SK-N-SH (cell line): ENCODE data around the gene LANCL2. TPM values are rescaled to one million over a fixed set of nuclear protein-coding genes. Genes with fewer than 3 reads are reported as not detected.

Experiments
- CTCF ChIA-PET: fragments of 300-600, 350-600 bp; formaldehyde crosslinking; extraction: SDS; loops from one replicate; lab custom pipeline; 2021; lab: Yijun Ruan, JAX
- POLR2A ChIA-PET: fragments of 350-600 bp; sonication (Branson Sonifier 250); formaldehyde crosslinking; extraction: SDS; loops from one replicate; lab custom pipeline; 2020; ENCODE audit warnings: antibody characterized with exemption, inconsistent platforms; lab: Yijun Ruan, JAX
- DNase-seq: peaks from one replicate; pipeline ENCODE4 v3.0.0; 2012
- H2AFZ ChIP-seq: fragments of 200-600 bp; sonication (generic); 2 replicates; pipeline ENCODE4 v1.8.1; 2016; ENCODE audit warnings: antibody characterized with exemption, mild to moderate bottlenecking, low read depth
- H3F3A ChIP-seq: fragments of 200-600 bp; sonication (generic); replicated peaks from 2 replicates; pipeline ENCODE3; 2016; ENCODE audit warnings: antibody characterized with exemption, mild to moderate bottlenecking; ENCODE audit not compliant: insufficient read depth
- H3K27ac ChIP-seq, 2 experiments: fragments of 200-500 bp in 1 of 2; fragments of 200-600 bp in 1 of 2; sonication (Bioruptor generic) in 1 of 2; sonication (generic), shearing (Covaris generic) in 1 of 2; 2 replicates each; pipeline versions ENCODE4 v1.5.1 to v1.6.1; 2014 to 2016; ENCODE audit warnings: low read depth in 2 of 2, inconsistent platforms in 1 of 2, low read length in 1 of 2, mild to moderate bottlenecking in 1 of 2, mixed read lengths in 1 of 2
- H3K27me3 ChIP-seq: fragments of 200-600 bp; sonication (generic), shearing (Covaris generic); 2 replicates; pipeline ENCODE4 v1.6.1; 2016; ENCODE audit warnings: mixed run types; ENCODE audit not compliant: insufficient read depth
- H3K36me3 ChIP-seq, 2 experiments: fragments of 200-500 bp in 1 of 2; fragments of 200-600 bp in 1 of 2; sonication (Bioruptor generic) in 1 of 2; sonication (generic) in 1 of 2; replicated peaks in 1 of 2; 2 replicates each; pipeline versions ENCODE3 to v1.5.1; 2014 to 2016; ENCODE audit warnings: low read length in 1 of 2, mild to moderate bottlenecking in 1 of 2; ENCODE audit not compliant: insufficient read depth in 2 of 2, control insufficient read depth in 1 of 2
- H3K4me1 ChIP-seq, 2 experiments: fragments of 200-500 bp in 1 of 2; fragments of 200-600 bp in 1 of 2; sonication (Bioruptor generic) in 1 of 2; sonication (generic), shearing (Covaris generic) in 1 of 2; 2 replicates each; pipeline versions ENCODE4 v1.5.1 to v1.6.1; 2014 to 2016; ENCODE audit warnings: low read depth in 1 of 2, low read length in 1 of 2, mixed run types in 1 of 2; ENCODE audit not compliant: insufficient read depth in 2 of 2, control insufficient read depth in 1 of 2
- H3K4me2 ChIP-seq: fragments of 200-600 bp; sonication (generic), shearing (Covaris generic); 2 replicates; pipeline ENCODE4 v1.6.1; 2017; ENCODE audit warnings: mixed run types
- H3K4me3 ChIP-seq, 2 experiments: fragments of 200-500 bp in 1 of 2; fragments of 200-600 bp in 1 of 2; sonication (Bioruptor generic) in 1 of 2; sonication (generic), shearing (Covaris generic) in 1 of 2; 2 replicates each; pipeline versions ENCODE4 v1.5.1 to v1.8.1; 2014 to 2016; ENCODE audit warnings: low read depth in 2 of 2, inconsistent platforms in 1 of 2, low read length in 1 of 2, mild to moderate bottlenecking in 1 of 2, mixed read lengths in 1 of 2, moderate library complexity in 1 of 2
- H3K79me2 ChIP-seq: fragments of 200-600 bp; sonication (generic); 2 replicates; pipeline ENCODE4 v1.8.1; 2017; ENCODE audit warnings: mild to moderate bottlenecking; ENCODE audit not compliant: insufficient read depth
- H3K9ac ChIP-seq: fragments of 200-600 bp; sonication (generic); 2 replicates; pipeline ENCODE4 v1.6.1; 2017; ENCODE audit warnings: mixed run types
- H3K9me2 ChIP-seq: fragments of 200-600 bp; sonication (generic); 2 replicates; pipeline ENCODE4 v1.6.1; 2017; ENCODE audit warnings: mixed run types
- H3K9me3 ChIP-seq: fragments of 200-600 bp; sonication (generic); 2 replicates; pipeline ENCODE4 v1.6.1; 2017; ENCODE audit warnings: mixed run types, mild to moderate bottlenecking, moderate library complexity
- H4K20me1 ChIP-seq: fragments of 200-600 bp; sonication (generic); 2 replicates; pipeline ENCODE4 v1.6.1; 2017; ENCODE audit warnings: mild to moderate bottlenecking, mixed run types; ENCODE audit not compliant: insufficient read depth
- CTCF ChIP-seq: fragments of 200-600 bp; sonication (generic); IDR thresholded peaks from 2 replicates; pipeline ENCODE4 v1.6.1; 2017; ENCODE audit warnings: antibody characterized with exemption, mild to moderate bottlenecking, moderate library complexity
- ELF1 ChIP-seq: IDR thresholded peaks from 2 replicates; pipeline ENCODE4 v1.4.0; 2012
- EP300 ChIP-seq, 2 experiments: IDR thresholded peaks; 2 replicates each; pipeline versions ENCODE4 v1.4.0 to v1.6.1; 2012; ENCODE audit warnings: borderline replicate concordance in 1 of 2, low read depth in 1 of 2, low read length in 1 of 2
- FOSL2 ChIP-seq: IDR thresholded peaks from 2 replicates; pipeline ENCODE4 v1.4.0; 2012; ENCODE audit warnings: low read depth, mild to moderate bottlenecking, moderate library complexity, borderline replicate concordance
- FOXM1 ChIP-seq: IDR thresholded peaks from 2 replicates; pipeline ENCODE4 v1.4.0; 2012; ENCODE audit warnings: low read depth, mild to moderate bottlenecking
- GABPA ChIP-seq: IDR thresholded peaks from 2 replicates; pipeline ENCODE4 v1.4.0; 2012; ENCODE audit warnings: low read depth, mild to moderate bottlenecking
- GATA2 ChIP-seq: sonication (generic); formaldehyde crosslinking; IDR thresholded peaks from 2 replicates; pipeline ENCODE4 v1.5.0; 2020; ENCODE audit warnings: mild to moderate bottlenecking, missing genetic modification reagents
- JUND ChIP-seq: IDR thresholded peaks from 2 replicates; pipeline ENCODE4 v1.4.0; 2012
- MAX ChIP-seq: IDR thresholded peaks from 2 replicates; pipeline ENCODE4 v1.4.0; 2012; ENCODE audit warnings: low read depth
- NFIC ChIP-seq: IDR thresholded peaks from 2 replicates; pipeline ENCODE4 v1.4.0; 2012; ENCODE audit warnings: borderline replicate concordance
- RCOR1 ChIP-seq: fragments of 150-350 bp; IDR thresholded peaks from 2 replicates; pipeline ENCODE4 v1.6.1; 2017; ENCODE audit warnings: antibody characterized with exemption, low read length
- REST ChIP-seq: IDR thresholded peaks from 2 replicates; pipeline ENCODE4 v1.6.1; 2012; ENCODE audit warnings: mild to moderate bottlenecking, low read depth, low read length, moderate library complexity
- RFX5 ChIP-seq: IDR thresholded peaks from 2 replicates; pipeline ENCODE4 v1.6.1; 2012; ENCODE audit warnings: mild to moderate bottlenecking, improper control_type of control experiment, low read length
- TCF12 ChIP-seq: IDR thresholded peaks from 2 replicates; pipeline ENCODE4 v1.4.0; 2012
- USF1 ChIP-seq: IDR thresholded peaks from 2 replicates; pipeline ENCODE4 v1.4.0; 2012; ENCODE audit warnings: low read depth, borderline replicate concordance
- USF2 ChIP-seq: fragments of 150-350 bp; IDR thresholded peaks from 2 replicates; pipeline ENCODE4 v1.6.1; 2017; ENCODE audit warnings: antibody characterized with exemption, low read length, low read depth, borderline replicate concordance
- ZBTB33 ChIP-seq: IDR thresholded peaks from 2 replicates; pipeline ENCODE4 v1.4.0; 2012; ENCODE audit warnings: low read depth, borderline replicate concordance
- WGBS: methylation state at CpG from one replicate; pipeline ENCODE4 v1.1.6; 2017; ENCODE audit warnings: low lambda C conversion rate; 5-methylcytosine and 5-hydroxymethylcytosine counted together
- polyA plus RNA-seq, 3 experiments: library from polyadenylated mRNA; depleted of rRNA; stranded (reverse); fragments of >200 nt; gene quantifications; 2 replicates each; pipeline ENCODE4 v1.2.3, GENCODE V29; 2012

Gene LANCL2
- polyA plus RNA-seq, 1 of the 3 experiments (the other 2 are of a cell fraction), result 36.7 TPM

GRCh38 chr7:55469271-55469681 is 104.1 kb downstream of the LANCL2 start:
- H3K9ac ChIP-seq, result no peak overlapping the region
- TF ChIP-seq GATA2 (CRISPR knock-in tag) (no peak), RFX5 (no peak), USF1 (no peak), CTCF (no peak), GABPA (no peak), FOSL2 (no peak), JUND (no peak), ZBTB33 (no peak), USF2 (no peak), NFIC (no peak)
- POLR2A ChIA-PET, result no interaction called here

GRCh38 chr7:55469721-55470120 is 104.6 kb downstream of the LANCL2 start:
- no peaks in the 10 kb centered on the region for H3K4me1 ChIP-seq
- no peaks in the 10 kb centered on the region for H3K9me3 ChIP-seq
- no peak overlapping the region for H3K9ac ChIP-seq
- H3K4me3 ChIP-seq, result no peak overlapping the region
- peaks cover 13 to 39% of the 10 kb centered on the region in 2 experiments for H3K36me3 ChIP-seq
- H3K4me2 ChIP-seq, result no peak overlapping the region
- ChIA-PET CTCF (interaction anchor here (1.3 to 2.0 kb wide), 2 partner anchors 9 to 36 kb away, joined by 7 read pairs; no protein-coding TSS in a partner anchor), POLR2A (no interaction called here)
- no peaks in the 10 kb centered on the region for H3K27me3 ChIP-seq
- H3F3A ChIP-seq, result no peaks in the 10 kb centered on the region
- no peak overlapping the region for H3K27ac ChIP-seq
- WGBS, result 71% methylated on average over 3 of the region's 3 CpGs
- peaks cover 8% of the 10 kb centered on the region; the same call in 1 of the 2 replicates for H4K20me1 ChIP-seq
- no peak overlapping the region for H2AFZ ChIP-seq
- peak; percentile 5 for DNase-seq
- H3K9me2 ChIP-seq, result no peaks in the 10 kb centered on the region
- H3K79me2 ChIP-seq, result peaks cover 13% of the 10 kb centered on the region; the same call in 1 of the 2 replicates
- TF ChIP-seq FOSL2, result no peak
- no peak for TF ChIP-seq EP300 (IDR thresholded peaks at IDR 0.05; ENCODE audit: borderline replicate concordance in 1 of 2, low read depth in 1 of 2, low read length in 1 of 2)
- TF ChIP-seq FOXM1, result no peak
- no peak for TF ChIP-seq MAX
- TF ChIP-seq RCOR1, result no peak
- no peak for TF ChIP-seq ELF1
- no peak for TF ChIP-seq TCF12
- no peak for TF ChIP-seq REST

More at GRCh38 chr7:55469271-55469681, 104.1 kb downstream of the LANCL2 start:
- CTCF ChIA-PET, result interaction anchor here (0.5 to 2.0 kb wide), 4 partner anchors 10 to 254 kb away, joined by 3 to 7 read pairs (median 5); no protein-coding TSS in a partner anchor
- Histone ChIP-seq H3F3A (no peaks in the 10 kb centered on the region), H3K4me1 (no peaks in the 10 kb centered on the region), H3K27me3 (no peaks in the 10 kb centered on the region), H3K27ac (no peak overlapping the region), H2AFZ (no peak overlapping the region), H3K4me2 (no peak overlapping the region), H3K4me3 (no peak overlapping the region), H3K9me3 (no peaks in the 10 kb centered on the region), H4K20me1 (peaks cover 5% of the 10 kb centered on the region; the same call in 1 of the 2 replicates), H3K79me2 (peaks cover 13% of the 10 kb centered on the region; the same call in 1 of the 2 replicates), H3K36me3 (peaks cover 17 to 43% of the 10 kb centered on the region in 2 experiments), H3K9me2 (no peaks in the 10 kb centered on the region)
- WGBS, result 92% methylated on average over 2 of the region's 2 CpGs
- DNase-seq, result peak; percentile 0
